ENCODE data around the gene WNT8B. TPM values are rescaled to one million over a fixed set of nuclear protein-coding genes. Genes with fewer than 3 reads are reported as not detected.

The WNT8B gene
- total RNA-seq, 1 donor from 2014 or later: not detected

GRCh38 chr10:100520811-100521210 lies 58.0 kb downstream of the WNT8B start:
- H3K36me3 ChIP-seq (ENCODE audit: control insufficient read depth, insufficient read depth, low read length): no peaks in the 10 kb centered on the region
- no peak for DNase-seq (ENCODE audit: low read depth)
- no peak for TF ChIP-seq CTCF (IDR thresholded peaks at IDR 0.05; ENCODE audit: insufficient read depth, low read length, poor library complexity, severe bottlenecking)

DNA sequence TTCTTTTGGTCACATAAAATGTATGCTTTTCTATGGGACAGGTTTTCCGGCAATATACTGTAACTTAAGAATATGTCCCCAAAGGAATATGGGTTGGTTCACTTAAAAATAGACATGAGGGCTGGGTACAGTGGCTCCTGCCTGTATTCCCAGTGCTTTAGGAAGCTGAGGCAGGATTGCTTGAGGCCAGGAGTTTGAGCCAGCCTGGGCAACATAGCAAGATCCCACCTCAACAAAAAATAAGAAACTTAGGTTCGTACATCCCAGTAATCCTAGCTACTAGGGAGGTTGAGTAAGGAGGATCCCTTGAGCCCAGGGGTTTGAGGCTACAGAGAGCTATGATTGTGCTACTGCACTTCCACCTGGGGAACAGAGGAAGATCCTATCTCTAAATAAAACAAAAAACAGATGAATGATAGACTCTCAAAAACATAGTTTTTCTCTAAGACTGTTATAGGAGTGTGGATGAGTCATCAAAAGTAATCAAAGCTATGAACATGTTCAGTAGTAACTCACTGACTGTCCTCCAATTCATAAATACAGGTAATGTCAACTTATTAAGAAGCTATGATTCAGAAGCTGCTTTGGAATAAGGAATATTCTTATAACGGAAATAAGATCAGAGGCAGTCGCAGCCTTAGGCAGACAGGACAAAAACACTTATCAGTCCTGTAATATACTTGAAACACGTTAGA lies 59.4 kb downstream of the WNT8B start:
- DNase-seq (ENCODE audit: low read depth): no peak
- no peak for TF ChIP-seq CTCF (IDR thresholded peaks at IDR 0.05; ENCODE audit: insufficient read depth, low read length, poor library complexity, severe bottlenecking)
- Histone ChIP-seq H3K36me3 (ENCODE audit: control insufficient read depth, insufficient read depth, low read length) (peaks cover 1% of the 10 kb centered on the region), H3K4me3 (ENCODE audit: low read depth, low read length) (no peak overlapping the region), H3K27me3 (ENCODE audit: control insufficient read depth, insufficient read depth, low read length) (peaks cover 3% of the 10 kb centered on the region)

More at GRCh38 chr10:100520811-100521210, 58.0 kb downstream of the WNT8B start:
- peaks cover 3% of the 10 kb centered on the region for H3K27me3 ChIP-seq (ENCODE audit: control insufficient read depth, insufficient read depth, low read length)
- H3K4me3 ChIP-seq (ENCODE audit: low read depth, low read length): no peak overlapping the region

DNA sequence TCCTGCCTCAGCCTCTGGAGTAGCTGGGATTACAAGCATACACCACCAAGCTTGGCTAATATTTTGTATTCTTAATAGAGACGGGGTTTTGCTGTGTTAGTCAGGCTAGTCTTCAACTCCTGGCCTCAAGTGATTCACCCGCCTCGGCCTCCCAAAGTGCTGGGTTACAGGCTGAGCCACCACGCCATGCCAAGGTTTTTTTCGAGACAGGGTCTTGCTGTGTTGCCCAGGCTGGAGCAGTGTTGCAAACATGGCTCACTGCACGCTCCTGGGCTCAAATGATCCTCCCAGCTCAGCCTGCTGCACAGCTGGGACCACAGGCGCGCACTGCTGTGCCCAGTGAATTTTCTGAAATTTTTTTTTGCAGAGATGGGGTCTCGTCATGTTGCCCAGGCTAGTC lies 60.1 kb downstream of the WNT8B start:
- Histone ChIP-seq H3K27me3 (ENCODE audit: control insufficient read depth, insufficient read depth, low read length) (peaks cover 3% of the 10 kb centered on the region), H3K4me3 (ENCODE audit: low read depth, low read length) (no peak overlapping the region), H3K36me3 (ENCODE audit: control insufficient read depth, insufficient read depth, low read length) (peaks cover 1% of the 10 kb centered on the region)
- no peak for TF ChIP-seq CTCF (IDR thresholded peaks at IDR 0.05; ENCODE audit: insufficient read depth, low read length, poor library complexity, severe bottlenecking)
- no peak for DNase-seq (ENCODE audit: low read depth)

GRCh38 chr10:100524206-100524605 lies 61.4 kb downstream of the WNT8B start:
- H3K27me3 ChIP-seq (ENCODE audit: control insufficient read depth, insufficient read depth, low read length): peaks cover 3% of the 10 kb centered on the region
- DNase-seq (ENCODE audit: low read depth): no peak
- no peak for TF ChIP-seq CTCF (IDR thresholded peaks at IDR 0.05; ENCODE audit: insufficient read depth, low read length, poor library complexity, severe bottlenecking)
- peaks cover 1% of the 10 kb centered on the region for H3K36me3 ChIP-seq (ENCODE audit: control insufficient read depth, insufficient read depth, low read length)
- H3K4me3 ChIP-seq (ENCODE audit: low read depth, low read length): no peak overlapping the region

GRCh38 chr10:100524638-100525037 lies 61.8 kb downstream of the WNT8B start:
- no peak for DNase-seq (ENCODE audit: low read depth)
- TF ChIP-seq CTCF (IDR thresholded peaks at IDR 0.05; ENCODE audit: insufficient read depth, low read length, poor library complexity, severe bottlenecking): no peak
- H3K4me3 ChIP-seq (ENCODE audit: low read depth, low read length): no peak overlapping the region
- H3K36me3 ChIP-seq (ENCODE audit: control insufficient read depth, insufficient read depth, low read length): peaks cover 1% of the 10 kb centered on the region
- no peaks in the 10 kb centered on the region for H3K27me3 ChIP-seq (ENCODE audit: control insufficient read depth, insufficient read depth, low read length)
